DND-41 (cell line): Measurements from ENCODE around the gene MOB3B.

Source experiments
- CTCF ChIP-seq: IDR thresholded peaks from 2 replicates; pipeline ENCODE4 v1.5.1; 2012; ENCODE audit warnings: borderline replicate concordance, low read length, moderate library complexity, mild to moderate bottlenecking; ENCODE audit not compliant: poor library complexity, severe bottlenecking; ENCODE audit errors: extremely low read depth
- EZH2 ChIP-seq: IDR thresholded peaks from 3 replicates; pipeline ENCODE4 v1.6.1; 2012; ENCODE audit warnings: borderline replicate concordance, low read depth, mild to moderate bottlenecking, moderate library complexity, low read length, inconsistent platforms; ENCODE audit not compliant: severe bottlenecking

DNA sequence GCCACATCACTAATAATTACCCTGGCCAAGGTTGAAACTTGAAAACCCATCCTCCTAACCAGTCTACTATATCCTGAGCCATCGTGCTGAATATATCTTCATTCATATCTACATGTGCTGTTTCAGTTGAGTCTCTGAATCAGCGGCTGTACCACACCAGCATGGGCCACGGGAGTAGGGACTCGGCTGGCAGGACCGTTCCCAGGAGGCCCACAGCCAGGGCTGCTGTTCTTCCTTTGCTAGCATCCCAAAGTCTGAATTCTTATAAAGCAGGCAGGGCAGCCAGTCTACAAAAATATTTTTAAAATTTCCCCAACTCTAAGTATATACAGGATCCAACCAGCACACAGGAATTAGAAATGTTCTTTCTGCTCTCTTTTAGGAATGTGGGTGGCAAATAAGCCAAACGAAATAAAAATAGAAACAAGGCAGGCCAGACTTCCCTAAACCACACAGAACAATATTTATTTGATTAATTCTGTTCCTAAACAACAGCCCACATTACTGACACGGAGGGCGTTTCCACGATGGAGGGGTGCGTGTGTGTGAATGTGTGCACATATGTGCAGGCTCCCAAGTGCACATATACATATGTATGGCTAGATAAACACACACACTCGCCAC is 189.8 kb downstream of the MOB3B start:
- TF ChIP-seq CTCF (no peak), EZH2 (no peak)
